ENCODE data around the gene GCSH. TPM values are rescaled to one million over a fixed set of nuclear protein-coding genes. Genes with fewer than 3 reads are reported as not detected.

GCSH gene
- total RNA-seq, 2 experiments from 2014 or later = 21.0 to 25.3 TPM

- Mint-ChIP-seq H3K9me3 (no peaks in the 10 kb centered on the region), H3K36me3 (ENCODE audit: low read depth) (no peaks in the 10 kb centered on the region), H3K4me3 (no peak overlapping the region), H3K27me3 (peaks cover 2% of the 10 kb centered on the region), H3K4me1 (ENCODE audit: low read depth) (peaks cover 4% of the 10 kb centered on the region), H3K27ac (no peak overlapping the region)
- DNase-seq = no peak
- POLR2A ChIA-PET = no interaction called here
- CTCF ChIA-PET = interaction anchor here (1.8 to 4.7 kb wide), 2 partner anchors 36 to 653 kb away, joined by 5 to 26 read pairs; partner anchors contain the start of gene ATMIN
- ATAC-seq = no peak
- no peak for TF ChIP-seq CTCF (IDR thresholded peaks at IDR 0.05)
- intact Hi-C loops (cut with micrococcal nuclease) = no loop called here
These were observed 25.2 kb downstream of the GCSH start for GRCh38 chr16:81070979-81071378.

GRCh38 chr16:81069063-81069462, 27.1 kb downstream of the GCSH start:
- intact Hi-C loops (cut with micrococcal nuclease) = no loop called here
- Mint-ChIP-seq H3K4me1 (ENCODE audit: low read depth) (peaks cover 4% of the 10 kb centered on the region), H3K36me3 (ENCODE audit: low read depth) (no peaks in the 10 kb centered on the region), H3K4me3 (no peak overlapping the region), H3K27ac (no peak overlapping the region), H3K9me3 (no peaks in the 10 kb centered on the region), H3K27me3 (peaks cover 2% of the 10 kb centered on the region)
- ChIA-PET POLR2A (no interaction called here), CTCF (no interaction called here)
- no peak for TF ChIP-seq CTCF (IDR thresholded peaks at IDR 0.05)
- ATAC-seq = no peak
- DNase-seq = no peak

- H3K36me3 Mint-ChIP-seq (ENCODE audit: low read depth) = no peaks in the 10 kb centered on the region
- ChIA-PET POLR2A (no interaction called here), CTCF (interaction anchor here (1.2 to 2.3 kb wide), 2 partner anchors 31 to 39 kb away, joined by 3 to 9 read pairs; partner anchors contain the start of gene ATMIN)
- no peak overlapping the region for H3K4me3 Mint-ChIP-seq
- peaks cover 4% of the 10 kb centered on the region for H3K4me1 Mint-ChIP-seq (ENCODE audit: low read depth)
- TF ChIP-seq CTCF (IDR thresholded peaks at IDR 0.05) = no peak
- DNase-seq (no peak), ATAC-seq (no peak)
- intact Hi-C loops (cut with micrococcal nuclease) = no loop called here
- no peak overlapping the region for H3K27ac Mint-ChIP-seq
- H3K27me3 Mint-ChIP-seq = no peaks in the 10 kb centered on the region
- no peaks in the 10 kb centered on the region for H3K9me3 Mint-ChIP-seq
These were observed 29.0 kb downstream of the GCSH start for GRCh38 chr16:81067166-81067565.

GRCh38 chr16:81066681-81067080, 29.5 kb downstream of the GCSH start:
- CTCF ChIA-PET = interaction anchor here (1.2 to 2.3 kb wide), 2 partner anchors 31 to 39 kb away, joined by 3 to 9 read pairs; partner anchors contain the start of gene ATMIN
- H3K36me3 Mint-ChIP-seq (ENCODE audit: low read depth) = no peaks in the 10 kb centered on the region
- DNase-seq (no peak), ATAC-seq (no peak)
- POLR2A ChIA-PET = no interaction called here
- no peak overlapping the region for H3K4me3 Mint-ChIP-seq
- H3K9me3 Mint-ChIP-seq = no peaks in the 10 kb centered on the region
- no peak overlapping the region for H3K27ac Mint-ChIP-seq
- H3K4me1 Mint-ChIP-seq (ENCODE audit: low read depth) = peaks cover 4% of the 10 kb centered on the region
- no peaks in the 10 kb centered on the region for H3K27me3 Mint-ChIP-seq
- TF ChIP-seq CTCF (IDR thresholded peaks at IDR 0.05) = no peak
- intact Hi-C loops (cut with micrococcal nuclease) = no loop called here

- ChIA-PET POLR2A (no interaction called here), CTCF (no interaction called here)
- no peaks in the 10 kb centered on the region for H3K27me3 Mint-ChIP-seq
- DNase-seq (no peak), ATAC-seq (no peak)
- no peak overlapping the region for H3K27ac Mint-ChIP-seq
- peaks cover 10% of the 10 kb centered on the region for H3K4me1 Mint-ChIP-seq (ENCODE audit: low read depth)
- H3K36me3 Mint-ChIP-seq (ENCODE audit: low read depth) = no peaks in the 10 kb centered on the region
- H3K4me3 Mint-ChIP-seq = no peak overlapping the region
- no peaks in the 10 kb centered on the region for H3K9me3 Mint-ChIP-seq
- TF ChIP-seq CTCF (IDR thresholded peaks at IDR 0.05) = no peak
- intact Hi-C loops (cut with micrococcal nuclease) = no loop called here
These were observed 34.2 kb downstream of the GCSH start for GRCh38 chr16:81061871-81062608.
